GM19467 (cell line): ENCODE measurements around the gene CARS2.
"Not testable (repeated sequence)": the region's sequence is repeated elsewhere in the genome, so short reads cannot be mapped to it uniquely, and the experiment has no call there.

ENCODE experiments used
- ATAC-seq: cut with Tn5 transposase; IDR thresholded peaks from one replicate; pipeline ENCODE4 v1.9.1; 2021; ENCODE audit warnings: mild to moderate bottlenecking, moderate library complexity; ENCODE audit not compliant: unreplicated experiment

CARS2 gene

GRCh38 chr13:110639935-110640334 is 66.0 kb downstream of the CARS2 start:
- no peak for ATAC-seq

- ATAC-seq = no peak
Observed at GRCh38 chr13:110638814-110639806, 66.8 kb downstream of the CARS2 start.

- ATAC-seq = no peak
Observed at GRCh38 chr13:110638257-110638656, 67.7 kb downstream of the CARS2 start.

GRCh38 chr13:110637747-110638146 is 68.2 kb downstream of the CARS2 start:
- ATAC-seq = no peak

- ATAC-seq = no peak
Observed at GRCh38 chr13:110637275-110637674, 68.6 kb downstream of the CARS2 start.

GRCh38 chr13:110636701-110637201 is 69.2 kb downstream of the CARS2 start:
- ATAC-seq = no peak

- ATAC-seq = no peak
Observed at GRCh38 chr13:110636053-110636475, 69.9 kb downstream of the CARS2 start.

GRCh38 chr13:110635405-110636002 is 70.4 kb downstream of the CARS2 start:
- no peak for ATAC-seq

- ATAC-seq = no peak
Observed at GRCh38 chr13:110634558-110634957, 71.4 kb downstream of the CARS2 start.

- ATAC-seq = no peak
Observed at GRCh38 chr13:110633776-110634175, 72.1 kb downstream of the CARS2 start.

GRCh38 chr13:110632255-110632654 is 73.7 kb downstream of the CARS2 start:
- not testable (repeated sequence) for ATAC-seq

GRCh38 chr13:110630566-110631119 is 75.3 kb downstream of the CARS2 start:
- ATAC-seq = no peak

- no peak for ATAC-seq
Observed at GRCh38 chr13:110629735-110630134, 76.2 kb downstream of the CARS2 start.

GRCh38 chr13:110628952-110629701 is 76.8 kb downstream of the CARS2 start:
- no peak for ATAC-seq

GRCh38 chr13:110628477-110628793 is 77.5 kb downstream of the CARS2 start:
- no peak for ATAC-seq

GRCh38 chr13:110627761-110628476 is 78.0 kb downstream of the CARS2 start:
- no peak for ATAC-seq

- no peak for ATAC-seq
Observed at GRCh38 chr13:110627351-110627750, 78.6 kb downstream of the CARS2 start.

- ATAC-seq = no peak
Observed at GRCh38 chr13:110626521-110626920, 79.4 kb downstream of the CARS2 start.

- ATAC-seq = no peak
Observed at GRCh38 chr13:110625771-110626321, 80.1 kb downstream of the CARS2 start.
